Suppressor macrophage (primary cell): ENCODE data around the gene SLC7A11.
"Not testable (repeated sequence)": the region's sequence is repeated elsewhere in the genome, so short reads cannot be mapped to it uniquely, and the experiment has no call there.

Source experiments
- DNase-seq, 4 experiments: peaks; one replicate each; pipeline ENCODE4 v3.0.0-alpha.2; 2020 to 2022

The SLC7A11 gene

DNA sequence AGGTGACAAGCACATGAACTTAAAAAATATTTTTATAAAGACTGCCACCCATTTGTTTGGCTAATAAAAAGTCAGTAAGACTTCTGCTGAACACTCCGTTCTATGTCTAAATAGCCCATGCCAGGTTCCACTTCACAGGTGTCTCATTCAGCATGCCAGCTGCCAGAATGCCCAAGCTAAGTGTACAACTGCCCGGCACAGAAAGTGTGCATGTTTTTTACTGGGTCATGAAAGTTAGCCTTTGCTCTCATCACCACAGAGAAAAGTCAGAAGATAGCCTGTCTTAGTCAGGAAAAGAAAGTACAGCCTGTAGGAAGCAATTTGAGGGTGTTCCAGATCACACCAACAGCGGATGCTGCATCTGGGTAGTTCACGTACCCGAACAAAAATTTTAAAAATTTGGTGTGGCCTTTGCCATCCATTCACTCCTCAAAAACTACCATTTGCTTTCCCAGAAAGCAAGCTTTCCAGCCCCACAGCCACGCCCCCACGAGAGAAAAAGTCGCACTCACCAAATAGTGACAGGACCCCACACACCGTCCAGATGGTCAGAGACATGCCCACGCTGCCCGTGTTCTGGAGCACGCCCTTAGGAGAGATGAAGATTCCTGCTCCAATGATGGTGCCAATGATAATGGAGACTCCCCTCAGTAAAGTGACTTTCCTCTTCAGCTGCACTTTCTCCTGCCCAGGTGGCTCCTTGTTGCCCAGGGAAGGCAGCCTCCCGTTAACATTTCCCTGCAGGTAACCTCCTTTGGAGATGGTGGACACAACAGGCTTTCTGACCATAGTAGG is 671 bp downstream of the SLC7A11 start:
- peak; percentile 15 to 50 (median 30) for DNase-seq

DNA sequence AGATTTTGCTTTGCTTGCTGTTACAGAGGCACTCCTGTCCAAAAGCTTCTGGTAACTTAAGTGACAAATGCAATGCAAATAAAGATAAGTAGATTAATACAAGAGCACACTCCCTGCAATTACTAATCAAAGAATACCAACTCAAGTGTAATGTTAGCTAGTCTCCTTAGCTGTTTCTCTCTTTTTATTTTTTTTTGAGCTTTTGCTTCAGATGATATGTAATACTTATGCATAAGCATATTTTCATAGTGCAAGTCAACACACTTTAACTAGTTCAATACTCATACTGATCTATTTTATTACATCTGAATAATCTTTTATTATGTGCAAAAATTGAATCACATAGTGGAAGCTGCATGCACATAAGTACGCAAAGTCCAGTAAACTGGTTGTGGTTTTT is 2.7 kb downstream of the SLC7A11 start:
- DNase-seq: no peak

DNA sequence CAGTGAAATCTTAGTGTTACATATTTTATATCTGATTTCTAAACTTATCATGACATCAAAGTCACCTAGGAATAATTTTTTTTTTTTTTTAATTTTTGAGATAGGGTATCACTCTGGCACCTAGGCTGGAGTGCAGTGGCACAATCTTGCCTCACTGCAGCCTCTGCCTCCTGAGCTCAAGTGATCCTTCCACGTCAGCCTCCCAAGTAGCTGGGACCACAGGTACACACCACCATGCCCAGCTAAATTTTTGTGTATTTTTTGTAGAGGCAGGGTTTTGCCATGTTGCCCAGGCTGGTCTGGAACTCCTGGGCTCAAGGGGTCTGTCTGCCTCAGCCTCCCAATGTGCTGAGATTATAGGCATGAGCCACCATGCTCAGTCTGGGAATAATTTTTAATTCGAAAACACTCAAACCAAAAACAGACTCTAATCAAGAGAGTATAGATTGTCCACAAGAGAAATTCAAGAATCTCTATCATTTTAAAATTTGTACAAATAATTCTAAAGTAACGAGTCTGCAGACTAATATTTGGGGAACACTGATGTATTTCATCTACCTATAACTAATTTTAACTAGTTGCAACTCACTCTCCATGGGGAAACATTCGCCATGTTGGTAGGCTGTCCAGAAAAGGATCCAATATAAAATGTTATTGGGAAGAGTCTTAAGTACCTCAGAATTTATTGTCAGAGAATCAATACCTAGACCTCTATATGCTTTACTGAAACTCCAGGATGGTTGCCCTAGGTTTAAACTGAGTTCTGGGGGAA is 3.4 kb downstream of the SLC7A11 start:
- no peak for DNase-seq

DNA sequence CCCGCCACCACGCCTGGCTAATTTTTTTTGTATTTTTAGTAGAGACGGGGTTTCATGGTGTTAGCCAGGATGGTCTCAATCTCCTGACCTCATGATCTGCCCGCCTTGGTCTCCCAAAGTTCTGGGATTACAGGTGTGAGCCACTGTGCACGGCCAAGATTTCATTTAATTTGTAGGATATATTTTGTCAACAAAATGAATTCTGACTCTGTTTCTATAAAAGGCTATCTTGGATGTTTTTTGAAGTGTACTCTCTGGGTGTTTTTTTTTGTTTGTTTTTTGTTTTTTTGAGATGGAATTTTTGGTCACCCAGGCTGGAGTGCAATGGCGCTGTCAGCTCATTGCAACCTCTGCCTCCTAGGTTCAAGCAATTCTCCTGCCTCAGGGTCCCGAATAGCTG is 5.0 kb downstream of the SLC7A11 start:
- not testable (repeated sequence) for DNase-seq

DNA sequence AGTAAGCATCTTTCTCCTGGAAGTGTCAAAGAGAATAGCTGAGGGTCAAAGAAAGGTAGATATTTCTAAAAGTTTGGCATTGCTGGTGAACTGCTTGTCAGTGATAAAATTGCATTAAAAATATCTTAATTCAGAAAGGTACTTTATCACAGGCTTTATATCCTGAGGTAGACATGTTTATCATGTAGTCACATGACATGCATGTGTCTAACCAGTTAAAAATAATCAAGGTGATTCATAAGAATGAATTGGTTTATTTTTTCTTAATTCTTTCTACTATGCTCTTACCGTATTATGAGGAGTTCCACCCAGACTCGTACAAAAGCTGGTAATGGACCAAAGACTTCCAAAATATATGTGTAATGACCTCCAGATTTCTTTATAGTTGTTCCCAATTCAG is 6.1 kb downstream of the SLC7A11 start:
- DNase-seq: no peak

DNA sequence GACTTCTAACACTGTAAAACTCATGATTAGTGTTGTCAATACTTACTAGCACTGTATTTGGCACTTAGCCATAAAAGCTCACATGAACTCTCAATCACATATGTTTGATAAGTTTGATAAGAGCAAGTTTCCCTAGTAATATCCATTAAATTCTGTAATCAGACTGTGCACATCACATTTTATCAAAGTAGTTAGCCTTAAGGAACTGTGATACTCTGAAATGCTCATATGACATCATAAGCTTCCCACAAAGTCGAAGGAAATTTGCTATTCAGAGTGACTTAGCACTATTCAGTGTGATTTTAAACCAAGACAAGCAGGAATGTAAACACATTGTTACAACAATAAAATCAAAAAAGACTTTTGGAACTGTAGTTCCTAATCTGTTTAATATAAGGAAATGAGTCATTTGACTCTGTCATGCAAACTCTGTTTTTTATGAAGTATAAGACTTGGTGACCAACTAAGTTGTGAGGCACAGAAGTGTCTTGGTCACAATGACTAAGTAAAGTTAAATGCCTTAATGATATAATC is 6.7 kb downstream of the SLC7A11 start:
- peak; percentile 46 to 91 (median 73) for DNase-seq

DNA sequence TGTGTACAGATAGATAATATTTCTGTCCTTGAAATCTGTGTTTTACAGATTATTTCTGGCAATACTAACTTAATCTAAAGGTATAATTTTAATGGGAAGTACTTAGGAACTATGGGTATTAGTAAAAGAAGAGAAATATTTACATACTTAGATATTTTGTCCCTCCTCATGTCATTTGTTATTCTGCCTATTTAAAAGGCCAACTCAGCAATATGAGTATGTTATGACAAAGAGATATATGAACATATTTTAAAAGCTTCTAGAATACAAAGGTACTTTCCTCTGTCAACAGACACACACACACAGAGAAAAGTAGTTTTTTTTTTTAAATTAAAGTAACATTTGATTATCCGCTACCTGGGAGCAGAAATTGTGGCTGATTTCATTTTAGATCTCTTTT is 7.9 kb downstream of the SLC7A11 start:
- no peak for DNase-seq

DNA sequence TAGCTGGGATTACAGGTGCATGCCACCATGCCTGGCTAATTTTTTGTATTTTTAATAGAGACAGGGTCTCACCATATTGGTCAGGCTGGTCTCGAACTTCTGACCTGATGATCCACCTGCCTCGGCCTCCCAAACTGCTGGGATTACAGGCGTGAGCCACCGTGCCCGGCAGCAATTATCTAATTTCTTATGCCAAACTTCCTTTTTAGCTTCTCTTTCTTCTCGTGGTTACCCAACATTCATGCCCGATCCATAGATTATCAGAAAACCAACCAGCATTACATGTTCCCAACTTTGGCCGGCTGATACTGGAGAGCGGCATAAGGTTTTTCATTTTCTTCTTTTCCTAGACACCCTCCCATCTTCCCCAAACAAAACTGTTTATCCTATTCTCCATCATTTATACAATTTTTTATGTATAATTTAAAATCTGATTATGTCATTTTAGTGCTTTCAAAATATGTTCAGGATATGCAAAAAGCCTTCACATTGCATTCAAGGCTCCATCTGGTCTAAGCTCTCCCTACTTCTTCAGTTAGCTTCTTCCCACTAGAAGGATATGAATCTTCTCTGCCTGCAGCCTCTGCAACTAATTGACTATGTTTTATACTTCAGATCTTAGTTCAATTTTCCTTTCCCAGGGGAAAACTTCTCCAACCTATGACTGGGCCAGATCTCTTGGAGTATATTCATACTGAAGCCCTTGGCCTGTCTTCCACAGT is 8.7 kb downstream of the SLC7A11 start:
- DNase-seq: no peak

DNA sequence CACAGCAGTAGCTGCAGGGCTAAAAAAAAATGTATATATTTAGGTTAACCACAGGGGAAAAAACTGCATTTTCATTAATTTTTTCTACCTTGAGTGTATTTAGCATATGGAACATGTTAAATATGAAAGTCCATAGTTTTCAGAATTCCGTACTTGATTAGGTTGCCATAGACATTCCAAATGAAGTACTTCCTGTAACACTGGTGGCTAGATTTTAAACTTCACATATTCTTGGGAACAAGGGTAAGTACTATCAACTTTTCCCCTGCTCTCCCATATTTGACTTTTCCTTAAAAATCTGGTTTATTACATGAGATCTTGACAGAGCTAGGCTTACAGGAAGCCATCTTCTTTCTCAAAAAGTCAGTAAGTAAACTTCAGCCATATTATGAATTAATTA is 9.8 kb downstream of the SLC7A11 start:
- DNase-seq: no peak

DNA sequence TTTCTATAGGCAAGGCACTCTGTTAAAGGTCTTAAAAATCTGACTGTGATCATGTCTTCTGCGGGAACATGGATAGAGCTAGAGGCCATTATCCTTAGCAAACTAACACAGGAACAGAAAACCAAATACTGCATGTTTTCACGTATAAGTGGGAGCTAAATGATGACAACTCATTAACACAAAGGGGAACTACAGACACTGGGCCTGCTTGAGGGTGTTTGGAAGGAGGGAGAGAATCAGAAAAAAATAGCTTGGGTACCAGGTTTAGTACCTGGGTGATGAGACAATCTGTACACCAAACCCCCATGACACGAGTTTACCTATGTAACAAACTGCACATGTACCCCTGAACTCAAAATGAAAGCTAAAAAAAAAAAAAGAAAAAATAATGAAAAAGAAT is 12.1 kb downstream of the SLC7A11 start:
- peak in 1 of 4 experiments; percentile 9 for DNase-seq

DNA sequence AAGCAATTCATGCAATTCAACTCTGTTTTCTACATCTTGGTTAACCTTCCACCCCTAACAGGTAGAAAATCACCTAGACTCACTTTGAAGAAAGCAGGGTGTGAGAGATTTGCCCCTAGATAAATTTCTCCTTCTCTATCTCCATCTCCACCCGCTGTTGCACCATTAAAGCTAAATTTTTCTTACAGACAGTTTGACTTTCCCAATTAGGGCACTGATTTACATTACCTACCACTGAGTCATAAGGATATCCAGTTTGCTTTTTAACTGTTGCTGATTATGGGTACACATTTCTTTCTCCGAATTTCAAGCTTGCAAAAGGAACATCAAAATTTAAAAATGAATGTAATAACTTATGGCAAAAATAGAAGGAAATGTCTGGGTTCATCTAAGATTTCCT is 13.0 kb downstream of the SLC7A11 start:
- DNase-seq: no peak

DNA sequence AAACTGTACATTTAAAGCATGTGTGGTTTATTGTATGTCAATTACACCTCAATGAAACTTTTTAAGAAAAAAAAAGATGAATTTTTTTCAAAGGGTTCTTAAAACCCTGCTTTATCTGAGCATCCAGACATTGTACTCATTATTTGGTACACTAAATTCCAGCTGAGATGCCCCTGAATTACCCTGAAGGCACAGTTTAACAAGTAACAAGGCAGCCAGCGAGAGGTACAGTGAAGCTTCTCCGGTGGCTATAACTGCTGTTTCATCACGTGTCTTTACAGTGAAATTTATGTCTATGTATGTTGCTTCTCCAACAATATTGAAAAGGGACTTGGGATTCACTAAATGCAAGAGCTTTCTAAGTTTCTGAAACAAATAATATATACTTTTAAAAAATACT is 15.8 kb downstream of the SLC7A11 start:
- DNase-seq: no peak

DNA sequence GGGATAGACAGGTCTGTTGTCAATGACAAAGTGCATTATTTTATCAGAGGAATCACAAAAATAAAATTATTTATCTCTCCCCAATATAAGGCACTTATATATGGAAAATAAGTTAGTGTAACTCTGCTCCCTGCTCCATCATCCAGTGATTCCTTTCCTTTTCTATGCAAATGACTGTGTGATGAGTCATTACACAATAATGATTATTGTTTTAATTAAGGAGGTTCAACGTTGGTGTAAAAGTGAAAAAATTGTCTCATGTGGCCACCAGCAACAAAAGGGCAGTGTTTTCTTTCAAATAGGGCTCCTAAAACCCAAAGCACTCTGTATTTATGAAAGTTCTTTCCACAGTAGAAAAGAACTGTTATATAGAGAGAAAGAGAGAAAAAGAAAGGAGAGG is 16.7 kb downstream of the SLC7A11 start:
- DNase-seq: no peak

DNA sequence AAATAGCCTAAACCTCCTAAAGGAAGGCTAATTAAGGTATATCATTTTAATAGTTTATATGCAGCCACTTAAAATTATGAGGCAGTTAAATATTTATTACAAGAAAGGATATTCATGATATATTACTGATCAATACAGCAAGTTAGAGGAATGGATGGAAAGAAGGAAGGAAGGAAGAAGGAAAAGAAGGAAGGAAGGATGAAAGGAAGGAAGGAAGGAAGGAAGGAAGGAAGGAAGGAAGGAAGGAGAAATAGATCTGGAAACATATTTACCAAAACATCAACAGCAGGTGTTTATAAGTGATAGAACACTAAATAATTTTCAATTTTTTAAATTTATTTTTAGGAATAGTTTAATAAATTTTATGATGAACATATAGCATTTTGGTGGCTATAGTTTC is 17.5 kb downstream of the SLC7A11 start:
- DNase-seq: no peak

DNA sequence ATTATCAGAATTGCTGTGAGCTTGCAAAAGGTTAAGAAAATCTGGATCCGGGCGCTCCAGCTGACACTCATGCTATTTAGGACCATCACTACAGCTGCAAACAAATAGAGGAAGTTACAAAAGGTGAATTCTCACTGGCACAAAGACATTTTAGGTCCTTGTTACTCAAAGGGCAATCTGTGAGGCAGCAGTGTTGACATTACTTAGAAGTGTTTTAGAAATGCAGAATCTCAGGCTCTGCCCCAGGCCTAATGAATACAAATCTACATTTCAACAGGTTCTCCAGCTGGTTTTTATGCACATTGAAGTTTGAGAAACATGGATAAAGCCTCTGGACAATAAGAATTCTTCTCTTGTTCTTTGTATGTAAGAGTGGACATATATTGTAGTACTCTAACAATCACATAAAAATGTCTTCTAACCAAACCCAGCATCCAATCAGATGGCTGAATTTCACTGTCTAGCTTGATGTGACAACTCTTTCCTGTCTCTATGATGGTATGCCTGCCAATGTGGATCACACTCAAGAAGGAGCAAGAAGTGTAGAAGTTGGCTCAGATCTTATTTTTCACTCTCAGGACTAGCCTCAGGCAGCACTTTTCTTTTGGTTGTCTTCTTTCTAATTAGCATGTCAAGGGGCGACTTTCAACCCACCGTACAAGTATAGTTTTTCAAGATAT is 18.8 kb downstream of the SLC7A11 start:
- peak; percentile 5 to 43 (median 22) for DNase-seq

DNA sequence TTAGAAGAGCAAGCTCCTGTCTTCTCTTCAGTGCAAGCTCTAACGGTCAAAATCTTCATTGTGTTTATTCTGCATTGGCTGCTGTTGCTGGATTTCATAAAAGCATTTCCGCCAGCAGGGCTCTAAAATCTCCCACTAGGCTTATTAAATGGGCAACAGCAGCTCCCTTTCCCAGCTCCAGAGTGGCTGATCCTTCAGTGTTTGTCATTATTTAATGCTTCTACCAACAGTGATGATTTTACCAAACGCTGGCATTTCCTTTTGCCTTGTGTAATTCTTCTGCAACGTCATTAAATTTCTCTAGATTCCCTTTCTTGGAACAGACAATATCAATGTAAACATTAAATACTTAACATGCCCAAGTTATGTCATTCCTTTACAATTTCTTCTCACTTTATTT is 20.1 kb downstream of the SLC7A11 start:
- DNase-seq: no peak

DNA sequence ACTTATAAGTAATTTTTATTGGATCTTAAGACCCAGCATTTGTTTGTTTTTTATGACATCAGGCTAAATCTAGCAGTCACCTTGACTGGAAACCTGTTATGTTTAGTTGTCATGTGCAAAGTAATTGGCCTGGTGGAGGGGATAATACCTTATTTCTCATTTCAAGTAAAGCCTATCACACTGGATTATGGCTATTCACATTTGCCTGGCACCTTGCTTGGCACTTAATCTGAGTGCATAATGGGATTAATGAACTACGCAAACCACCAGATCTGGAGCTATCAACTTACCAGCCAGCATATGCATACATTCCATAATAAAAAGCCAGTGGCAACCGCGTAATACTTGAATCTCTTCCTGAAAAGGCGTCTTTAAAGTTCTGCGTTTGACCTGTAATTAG is 23.2 kb downstream of the SLC7A11 start:
- no peak for DNase-seq

DNA sequence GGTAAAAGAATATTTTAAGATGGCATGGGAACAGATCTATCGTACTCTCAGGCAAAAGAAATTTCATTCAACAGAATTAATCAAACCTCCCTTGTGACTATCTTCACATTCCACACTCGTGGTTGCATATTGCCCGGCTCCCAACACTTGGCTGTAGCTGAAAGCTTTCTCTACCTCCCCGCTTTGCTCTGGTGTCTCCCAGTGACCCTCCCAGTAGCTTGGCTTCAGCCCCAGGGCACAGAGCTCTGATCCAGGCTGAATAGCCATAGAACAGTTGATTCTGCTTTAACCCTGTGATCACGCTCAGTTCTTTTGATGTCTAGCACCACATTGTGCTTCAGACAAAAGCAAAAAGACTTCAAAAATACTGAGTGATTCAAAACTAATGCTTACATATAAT is 24.6 kb downstream of the SLC7A11 start:
- no peak for DNase-seq

DNA sequence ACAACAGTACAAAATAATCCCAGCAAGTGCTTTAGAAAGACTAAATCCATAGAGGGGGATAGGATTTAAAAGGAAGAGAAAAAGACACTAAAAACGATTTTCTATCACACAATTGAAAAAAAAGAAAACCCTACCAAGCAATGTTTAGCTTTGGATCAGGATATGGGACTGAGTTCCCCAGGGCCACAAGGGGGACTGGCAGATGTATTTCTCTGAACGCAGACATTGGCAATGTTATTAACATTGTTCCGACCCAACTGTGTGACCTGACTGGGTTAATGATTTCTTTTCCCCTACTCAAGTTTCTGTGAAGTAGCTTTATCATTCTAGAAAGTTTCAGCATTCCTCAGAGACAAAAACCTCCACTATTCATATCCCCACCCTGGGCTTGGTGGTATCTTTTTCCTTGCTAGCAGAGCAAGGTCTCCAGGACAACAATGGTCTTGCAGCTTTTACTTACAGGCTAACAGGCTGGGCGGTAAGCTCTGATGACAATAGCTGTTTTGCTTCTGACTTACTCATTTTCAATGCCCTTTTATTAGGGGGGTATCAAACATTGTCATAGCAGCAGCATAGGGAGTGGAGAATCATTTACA is 25.8 kb downstream of the SLC7A11 start:
- no peak for DNase-seq

DNA sequence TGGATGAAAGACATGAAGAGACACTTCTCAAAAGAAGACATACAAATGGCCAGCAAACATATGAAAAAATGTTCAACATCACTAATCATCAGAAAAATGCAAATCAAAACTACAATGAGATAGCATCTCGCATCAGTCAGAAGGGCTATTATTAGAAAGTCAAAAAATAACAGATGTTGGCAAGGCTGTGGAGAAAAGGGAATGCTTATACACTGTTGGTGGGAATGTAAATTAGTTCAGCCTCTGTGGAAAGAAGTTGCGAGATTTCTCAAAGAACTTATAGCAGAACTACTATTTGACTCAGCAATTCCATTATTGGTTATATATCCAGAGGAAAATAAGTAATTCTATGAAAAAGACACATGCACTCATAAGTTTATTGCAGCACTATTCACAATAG is 31.6 kb downstream of the SLC7A11 start:
- not testable (repeated sequence) for DNase-seq

DNA sequence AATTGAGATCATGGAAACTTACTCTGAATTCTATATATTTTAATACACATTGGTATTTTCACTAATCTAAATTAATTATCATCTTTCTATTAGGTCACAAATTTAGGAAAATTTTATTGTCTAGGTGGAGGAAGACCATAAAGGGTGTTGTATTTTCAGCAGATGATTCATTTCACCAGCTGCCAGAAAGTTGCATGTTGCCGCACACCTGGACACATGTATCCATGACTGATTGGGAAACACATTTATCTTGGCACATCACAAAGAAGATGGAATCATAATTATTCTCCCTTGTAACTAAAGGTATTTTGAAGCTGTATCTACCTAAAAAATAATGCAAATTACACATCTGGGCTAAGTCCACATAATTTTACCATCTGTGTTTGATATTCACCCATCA is 33.1 kb downstream of the SLC7A11 start:
- no peak for DNase-seq
